GM12878 (cell line): ENCODE data around the gene SMIM5. TPM values are rescaled to one million over a fixed set of nuclear protein-coding genes. Genes with fewer than 3 reads are reported as not detected.

Source experiments
- ATAC-seq: fragments of 200-7000 bp; cut with Tn5 transposase; 3 replicates; pipeline ENCODE4 v1.9.1; 2020; ENCODE audit warnings: mild to moderate bottlenecking, moderate library complexity
- BruUV-seq: library from RNA; stranded (reverse); fragments of 400-500 nt; replicated peaks from 2 replicates; lab custom pipeline; 2021; lab: Mats Ljungman, UMichigan
- CTCF ChIA-PET: fragments of 300-600 bp; sonication (Branson Sonifier 250); formaldehyde crosslinking; extraction: SDS; loops from one replicate; lab custom pipeline; 2021; ENCODE audit warnings: inconsistent platforms; lab: Yijun Ruan, JAX
- POLR2A ChIA-PET: fragments of 350-600 bp; formaldehyde crosslinking; extraction: SDS; loops from one replicate; lab custom pipeline; 2021; ENCODE audit warnings: inconsistent platforms; lab: Charles Lee
- RAD21 ChIA-PET: fragments of 300-600 bp; sonication (Branson Sonifier 250); formaldehyde crosslinking; loops from one replicate; lab custom pipeline; 2023; ENCODE audit warnings: antibody characterized with exemption; ENCODE audit not compliant: unreplicated experiment; lab: Charles Lee
- SMC1A ChIA-PET: fragments of 300-600 bp; sonication (Branson Sonifier 250); formaldehyde crosslinking; loops from one replicate; lab custom pipeline; 2023; ENCODE audit not compliant: unreplicated experiment, uncharacterized antibody; lab: Charles Lee
- DNase-seq: peaks from one replicate; pipeline ENCODE4 v3.0.0-alpha.2; 2011; ENCODE audit warnings: low read depth, low spot score
- FAIRE-seq: peaks from 3 replicates; lab custom pipeline; 2011; peaks lifted over from hg19 to GRCh38; lab: Jason Lieb, UNC
- H2AFZ ChIP-seq: 2 replicates; pipeline ENCODE4 v1.6.0; 2011; ENCODE audit warnings: low read depth, low read length, control low read depth; ENCODE audit not compliant: control insufficient read depth
- H3K27ac ChIP-seq: 2 replicates; pipeline ENCODE4 v1.5.1; 2011; ENCODE audit warnings: control low read depth; ENCODE audit not compliant: control insufficient read depth, insufficient read depth
- H3K27me3 ChIP-seq, 2 experiments: replicated peaks in 1 of 2; 2 replicates each; pipeline versions ENCODE4 v1.6.0 to v1.6.1; 2011; ENCODE audit warnings: low read length in 1 of 2; ENCODE audit not compliant: control insufficient read depth in 2 of 2, insufficient read depth in 2 of 2
- H3K36me3 ChIP-seq, 2 experiments: 2 replicates each; pipeline ENCODE4 v1.5.1; 2011; ENCODE audit warnings: low read length in 1 of 2; ENCODE audit not compliant: control insufficient read depth in 2 of 2, insufficient read depth in 2 of 2
- H3K4me1 ChIP-seq: 2 replicates; pipeline ENCODE4 v1.6.1; 2011; ENCODE audit warnings: mild to moderate bottlenecking, low read length, moderate library complexity, mixed read lengths; ENCODE audit not compliant: control insufficient read depth, insufficient read depth
- H3K4me2 ChIP-seq: 2 replicates; pipeline ENCODE4 v1.6.0; 2011; ENCODE audit warnings: control low read depth; ENCODE audit not compliant: control insufficient read depth, insufficient read depth
- H3K4me3 ChIP-seq: fragments of 200-600 bp; sonication (generic); 2 replicates; pipeline ENCODE4 v1.5.1; 2016
- H3K79me2 ChIP-seq: 2 replicates; pipeline ENCODE4 v1.6.0; 2011; ENCODE audit warnings: low read length; ENCODE audit not compliant: control insufficient read depth, insufficient read depth
- H3K9ac ChIP-seq: 2 replicates; pipeline ENCODE4 v1.8.0; 2011; ENCODE audit warnings: low read length, control low read depth, mixed read lengths; ENCODE audit not compliant: control insufficient read depth, insufficient read depth
- H3K9me3 ChIP-seq: replicated peaks from 3 replicates; pipeline ENCODE4 v1.5.1; 2011; ENCODE audit warnings: mild to moderate bottlenecking, low read length; ENCODE audit not compliant: control insufficient read depth, insufficient read depth
- H4K20me1 ChIP-seq: 2 replicates; pipeline ENCODE4 v1.6.0; 2011; ENCODE audit not compliant: control insufficient read depth, insufficient read depth
- MTA3 ChIP-seq: IDR thresholded peaks from 2 replicates; pipeline ENCODE4 v1.6.1; 2012; ENCODE audit warnings: low read length, inconsistent platforms, borderline replicate concordance
- PBX3 ChIP-seq: IDR thresholded peaks from 2 replicates; pipeline ENCODE4 v1.6.1; 2011; ENCODE audit warnings: mild to moderate bottlenecking, low read depth, low read length, moderate library complexity; ENCODE audit not compliant: insufficient replicate concordance
- POLR2A ChIP-seq: IDR thresholded peaks from 2 replicates; pipeline ENCODE4 v1.6.1; 2011; ENCODE audit warnings: low read depth, mild to moderate bottlenecking, low read length
- REST ChIP-seq: IDR thresholded peaks from 2 replicates; pipeline ENCODE4 v1.6.1; 2012; ENCODE audit warnings: mild to moderate bottlenecking, low read depth, low read length
- USF2 ChIP-seq: IDR thresholded peaks from 2 replicates; pipeline ENCODE4 v1.6.1; 2011; ENCODE audit warnings: low read depth, low read length, improper control_type of control experiment, borderline replicate concordance
- WGBS: methylation state at CpG from one replicate; pipeline ENCODE4 v1.1.6; 2016; ENCODE audit warnings: low lambda C conversion rate; ENCODE audit not compliant: insufficient replicate concordance, insufficient coverage; ENCODE audit errors: missing lambda C conversion rate; 5-methylcytosine and 5-hydroxymethylcytosine counted together
- in situ Hi-C: fragments of 300-500 bp; cut with MboI; formaldehyde crosslinking; loops from 9 replicates; pipeline ENCODE4 v1.14.3; 2018; ENCODE audit warnings: mixed read lengths
- intact Hi-C: fragments of 100-400 bp; cut with micrococcal nuclease; formaldehyde crosslinking; loops from one replicate; pipeline ENCODE4 v1.14.2; 2022; ENCODE audit not compliant: unreplicated experiment
- polyA plus RNA-seq, 11 experiments: library from polyadenylated mRNA; depleted of rRNA in 4 of 11; unstranded in 6 of 11; stranded (reverse) in 5 of 11; fragments of >200 nt; fragmentation: Nextera tagmentation in 4 of 11; fragmentation: Illumina TruSeq in 1 of 11; extraction: Ambion mirVana in 4 of 11; extraction: Trizol in 1 of 11; gene quantifications; 1 replicate in 1 of 11; 2 replicates in 10 of 11; pipeline versions ENCODE4 v1.2.1 to v1.2.3, GENCODE V29; 2011 to 2016; ENCODE audit warnings: inconsistent platforms in 2 of 11, missing spikeins in 2 of 11, low read depth in 1 of 11
- total RNA-seq, 4 experiments: library from RNA; depleted of rRNA in 3 of 4; stranded (reverse); fragments of >200 nt in 3 of 4; fragmentation: Illumina TruSeq in 1 of 4; extraction: Trizol in 1 of 4; gene quantifications; 2 replicates each; pipeline versions ENCODE4 v1.2.1 to v1.2.3, GENCODE V29; 2013 to 2021

SMIM5 gene
- total and polyA plus RNA-seq, 10 of the 15 experiments (the other 5 are each of a cell fraction or from before 2014, with no cell fraction given) = 0.08 to 0.11 TPM; not detected in 8

GRCh38 chr17:75680431-75680830 is 47.2 kb downstream of the SMIM5 start:
- ATAC-seq (no peak), FAIRE-seq (no peak), DNase-seq (no peak)
- Histone ChIP-seq H3K27ac (no peak overlapping the region), H3K4me2 (no peak overlapping the region), H3K36me3 (peaks cover 6 to 20% of the 10 kb centered on the region in 2 experiments; a peak in 3 of 4 replicates), H3K4me1 (peaks cover 5% of the 10 kb centered on the region; the same call in 1 of the 2 replicates), H4K20me1 (no peaks in the 10 kb centered on the region), H3K9me3 (no peaks in the 10 kb centered on the region; the same call in 2 of the 3 replicates), H3K4me3 (no peak overlapping the region), H3K79me2 (peaks cover 26% of the 10 kb centered on the region), H3K9ac (no peak overlapping the region), H3K27me3 (no peaks in the 10 kb centered on the region), H2AFZ (no peak overlapping the region)
- in situ Hi-C loops = no loop called here
- CTCF ChIA-PET = interaction anchor here (1.3 to 13.2 kb wide), 5 partner anchors 8 to 80 kb away, joined by 3 to 134 read pairs (median 7); partner anchors contain the start of gene SMIM5
- POLR2A ChIA-PET = interaction anchor here (0.6 to 1.0 kb wide), 2 partner anchors 8 kb away, joined by 3 to 7 read pairs; no protein-coding TSS in a partner anchor
- RAD21 ChIA-PET = interaction anchor here (1.0 to 1.3 kb wide), 2 partner anchors 34 to 68 kb away, joined by 3 to 6 read pairs; a partner anchor contains a TSS
- no peak for TF ChIP-seq USF2
- no peak for TF ChIP-seq REST
- TF ChIP-seq POLR2A = 0 out of 2 replicates have a peak, but pooled peaks have one; percentile 24
- no peak for TF ChIP-seq MTA3
- TF ChIP-seq PBX3 = no peak
- WGBS = 97% methylated on average over 10 of the region's 10 CpGs
- intact Hi-C loops = no loop called here
- BruUV-seq = no TSS peak
- SMC1A ChIA-PET = no interaction called here
